Neural crest cell (in vitro differentiated cells): ENCODE data around the gene CENPS. TPM values are rescaled to one million over a fixed set of nuclear protein-coding genes. Genes with fewer than 3 reads are reported as not detected.
A peak's percentile ranks its signal among the peaks of the same experiment; 100 is the strongest.

Experiments used
- DNase-seq: peaks from one replicate; pipeline ENCODE4 v3.0.0; 2021; ENCODE audit warnings: low read depth, mixed read lengths, low spot score
- H3K27ac Mint-ChIP-seq: one replicate; pipeline ENCODE4 v1.8.0; 2021; ENCODE audit warnings: mild to moderate bottlenecking, mixed read lengths; ENCODE audit not compliant: unreplicated experiment
- H3K27me3 Mint-ChIP-seq: 2 replicates; pipeline ENCODE4 v1.8.0; 2021; ENCODE audit warnings: low read depth, mild to moderate bottlenecking, mixed read lengths
- H3K36me3 Mint-ChIP-seq: 2 replicates; pipeline ENCODE4 v1.8.0; 2021; ENCODE audit warnings: low read depth, mild to moderate bottlenecking, mixed read lengths
- H3K4me1 Mint-ChIP-seq: 2 replicates; pipeline ENCODE4 v1.8.0; 2021; ENCODE audit warnings: mixed read lengths
- H3K4me3 Mint-ChIP-seq: one replicate; pipeline ENCODE4 v1.8.0; 2021; ENCODE audit warnings: mild to moderate bottlenecking, mixed read lengths
- H3K9me3 Mint-ChIP-seq: 2 replicates; pipeline ENCODE4 v1.8.0; 2021; ENCODE audit warnings: mixed read lengths
- long read RNA-seq: library from polyadenylated mRNA; unstranded; transcript quantifications from one replicate; pipeline ENCODE4 v2.0.0, GENCODE V29; 2020
- total RNA-seq: library from RNA; stranded (reverse); gene quantifications from 2 replicates; pipeline ENCODE4 v1.2.1, GENCODE V29; 2021
- TF ChIP-seq, protein P1 (sequence below): fragments of 200-600 bp; sonication (generic); conservative IDR thresholded peaks from 2 replicates; pipeline ENCODE4 v1.5.0; 2021; ENCODE audit warnings: antibody characterized with exemption, mild to moderate bottlenecking

CENPS gene
- total RNA-seq = 25.9 and 26.9 TPM in 2 replicates
- long read RNA-seq, transcript CENPS-204 (5 exons, 914 nt) = major isoform, 13 of 14 reads
- long read RNA-seq, partial matches to known transcripts = 0 of 14 reads
- long read RNA-seq, other reads (novel, unspliced or antisense) = 0 of 14 reads

DNA sequence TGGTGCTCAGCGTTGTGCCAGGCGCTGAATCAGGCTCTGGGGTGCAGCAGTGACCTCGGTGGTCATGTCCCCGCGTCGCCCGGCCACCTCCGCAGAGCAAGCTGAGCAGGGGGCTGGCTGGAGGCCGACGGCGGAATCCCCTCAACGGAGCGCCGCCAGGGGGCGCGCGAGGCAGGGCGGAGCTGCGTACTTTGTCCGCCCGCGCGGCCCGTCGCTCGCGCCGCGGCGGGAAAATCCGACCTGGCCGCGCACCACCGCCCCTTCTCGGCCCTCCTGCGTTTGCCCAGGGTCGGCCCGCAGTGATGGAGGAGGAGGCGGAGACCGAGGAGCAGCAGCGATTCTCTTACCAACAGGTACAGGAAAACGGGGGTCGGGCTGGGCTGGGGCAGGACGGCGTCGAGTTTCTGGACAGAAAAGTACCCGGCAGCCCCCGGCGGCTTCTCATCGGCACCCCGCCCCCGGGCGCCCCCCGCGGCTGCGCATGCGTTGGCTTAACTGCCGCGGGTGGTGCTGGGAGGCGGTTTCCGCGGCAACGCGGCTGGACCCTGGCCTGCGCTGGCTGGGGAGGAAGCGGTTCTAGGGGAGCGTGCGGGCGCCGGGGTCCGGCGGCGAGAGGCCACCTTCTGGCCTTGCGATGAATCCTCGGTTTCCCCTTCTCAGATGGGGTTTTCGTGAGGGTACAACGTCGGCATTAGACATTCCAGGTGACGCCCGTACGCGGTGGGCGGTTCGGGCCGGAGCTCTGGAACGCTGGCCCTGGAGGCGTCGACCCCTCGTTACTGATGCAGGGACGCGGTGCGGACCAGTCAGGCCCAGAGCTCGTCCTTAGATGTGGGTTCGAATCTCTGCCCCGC lies at the start of gene CENPS:
Gene CENPS (plus strand): TSS at position 218 of the 854 bp plus-strand sequence. CDS start 85 bp downstream, at position 303.
- Mint-ChIP-seq H3K36me3 (peaks cover 9% of the 10 kb centered on the region), H3K27ac (peak within 1 kb of the TSS; percentile 99), H3K4me3 (peak within 1 kb of the TSS; percentile 94), H3K9me3 (no peaks in the 10 kb centered on the region), H3K27me3 (no peaks in the 10 kb centered on the region), H3K4me1 (peaks cover 40% of the 10 kb centered on the region)
- TF ChIP-seq, protein P1, sequence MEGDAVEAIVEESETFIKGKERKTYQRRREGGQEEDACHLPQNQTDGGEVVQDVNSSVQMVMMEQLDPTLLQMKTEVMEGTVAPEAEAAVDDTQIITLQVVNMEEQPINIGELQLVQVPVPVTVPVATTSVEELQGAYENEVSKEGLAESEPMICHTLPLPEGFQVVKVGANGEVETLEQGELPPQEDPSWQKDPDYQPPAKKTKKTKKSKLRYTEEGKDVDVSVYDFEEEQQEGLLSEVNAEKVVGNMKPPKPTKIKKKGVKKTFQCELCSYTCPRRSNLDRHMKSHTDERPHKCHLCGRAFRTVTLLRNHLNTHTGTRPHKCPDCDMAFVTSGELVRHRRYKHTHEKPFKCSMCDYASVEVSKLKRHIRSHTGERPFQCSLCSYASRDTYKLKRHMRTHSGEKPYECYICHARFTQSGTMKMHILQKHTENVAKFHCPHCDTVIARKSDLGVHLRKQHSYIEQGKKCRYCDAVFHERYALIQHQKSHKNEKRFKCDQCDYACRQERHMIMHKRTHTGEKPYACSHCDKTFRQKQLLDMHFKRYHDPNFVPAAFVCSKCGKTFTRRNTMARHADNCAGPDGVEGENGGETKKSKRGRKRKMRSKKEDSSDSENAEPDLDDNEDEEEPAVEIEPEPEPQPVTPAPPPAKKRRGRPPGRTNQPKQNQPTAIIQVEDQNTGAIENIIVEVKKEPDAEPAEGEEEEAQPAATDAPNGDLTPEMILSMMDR = peak; percentile 97
- peak; percentile 91 for DNase-seq

DNA sequence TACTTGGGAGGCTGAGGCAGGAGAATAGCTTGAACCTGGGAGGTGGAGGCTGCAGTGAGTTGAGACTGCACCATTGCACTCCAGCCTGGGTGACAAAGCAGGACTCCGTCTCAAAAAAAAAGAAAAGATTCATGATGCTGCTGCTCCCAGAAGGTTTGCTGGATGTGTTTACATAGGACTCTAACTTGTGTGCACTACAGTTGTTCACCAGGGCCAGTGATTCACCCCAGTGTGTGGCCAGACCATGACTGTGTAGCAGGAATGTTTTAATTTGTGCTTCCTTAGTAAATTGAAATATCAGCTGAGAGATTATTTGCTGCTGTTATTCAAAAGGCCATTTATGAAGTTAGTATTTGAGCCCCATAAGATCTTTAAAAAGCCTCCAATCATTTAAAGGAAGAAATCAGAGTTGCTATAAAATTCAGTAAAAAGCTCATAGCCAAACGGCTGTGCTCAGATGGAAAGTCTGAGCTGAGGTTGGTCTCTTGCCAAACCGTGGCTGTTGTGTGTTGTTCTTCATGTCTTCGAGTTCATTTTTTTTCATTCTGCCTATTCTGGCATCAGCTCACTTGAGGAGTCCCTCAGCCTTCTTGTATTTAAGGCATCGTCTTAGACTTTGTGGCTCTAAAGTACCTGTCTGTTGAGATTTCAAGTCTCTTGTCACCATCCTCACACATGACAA lies 49.5 kb upstream of the CENPS start:
- DNase-seq = no peak
- Mint-ChIP-seq H3K9me3 (no peaks in the 10 kb centered on the region), H3K27ac (no peak overlapping the region), H3K27me3 (no peaks in the 10 kb centered on the region), H3K4me3 (no peak overlapping the region), H3K36me3 (peaks cover 25% of the 10 kb centered on the region), H3K4me1 (peaks cover 23% of the 10 kb centered on the region)
- TF ChIP-seq, protein P1 = no peak

DNA sequence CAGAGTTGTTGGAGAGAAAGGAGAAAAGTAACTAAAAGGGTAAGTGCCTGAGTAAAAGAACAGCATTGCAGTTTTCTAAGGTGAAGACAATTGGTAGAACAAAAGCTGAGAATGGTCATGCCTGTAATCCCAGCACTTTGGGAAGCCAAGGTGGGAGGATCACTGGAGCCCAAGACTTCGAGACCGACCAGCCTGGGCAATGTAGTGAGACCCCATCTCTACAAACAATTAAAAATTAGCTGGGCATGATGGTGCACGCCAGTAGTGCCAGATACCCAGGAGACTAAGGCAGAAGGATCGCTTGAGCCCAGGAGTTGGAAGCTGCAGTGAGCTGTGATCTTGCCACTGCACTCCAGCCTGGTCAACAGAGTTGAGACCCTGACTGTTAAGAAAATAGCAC lies 46.6 kb upstream of the CENPS start:
- Mint-ChIP-seq H3K4me3 (peak overlapping the region; percentile 3), H3K27me3 (no peaks in the 10 kb centered on the region), H3K36me3 (peaks cover 27% of the 10 kb centered on the region), H3K9me3 (no peaks in the 10 kb centered on the region), H3K27ac (no peak overlapping the region), H3K4me1 (peaks cover 36% of the 10 kb centered on the region)
- no peak for DNase-seq
- TF ChIP-seq, protein P1 = no peak

DNA sequence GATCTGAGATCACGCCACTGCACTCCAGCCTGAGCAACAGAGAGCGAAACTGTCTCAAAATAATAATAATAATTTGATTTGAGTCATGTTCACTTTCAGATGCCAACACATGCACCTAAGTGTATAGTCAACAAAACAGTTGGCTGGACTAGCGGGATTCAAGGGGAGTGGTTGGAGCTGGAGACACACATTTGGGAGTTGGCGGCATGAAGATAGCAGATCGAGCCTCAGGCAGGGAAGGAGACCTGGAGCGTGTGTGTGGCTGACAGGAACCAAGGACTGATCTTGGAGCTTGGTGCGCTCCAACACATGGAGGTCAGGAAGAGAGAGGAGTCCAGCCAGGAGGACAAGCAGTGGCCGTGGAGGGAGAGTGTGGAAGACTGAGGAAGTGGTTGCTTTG lies 46.0 kb upstream of the CENPS start:
- H3K36me3 Mint-ChIP-seq = peaks cover 27% of the 10 kb centered on the region
- peaks cover 37% of the 10 kb centered on the region for H3K4me1 Mint-ChIP-seq
- no peaks in the 10 kb centered on the region for H3K9me3 Mint-ChIP-seq
- no peaks in the 10 kb centered on the region for H3K27me3 Mint-ChIP-seq
- H3K4me3 Mint-ChIP-seq = no peak overlapping the region
- H3K27ac Mint-ChIP-seq = peak overlapping the region; percentile 69
- TF ChIP-seq, protein P1 = no peak
- DNase-seq = no peak

DNA sequence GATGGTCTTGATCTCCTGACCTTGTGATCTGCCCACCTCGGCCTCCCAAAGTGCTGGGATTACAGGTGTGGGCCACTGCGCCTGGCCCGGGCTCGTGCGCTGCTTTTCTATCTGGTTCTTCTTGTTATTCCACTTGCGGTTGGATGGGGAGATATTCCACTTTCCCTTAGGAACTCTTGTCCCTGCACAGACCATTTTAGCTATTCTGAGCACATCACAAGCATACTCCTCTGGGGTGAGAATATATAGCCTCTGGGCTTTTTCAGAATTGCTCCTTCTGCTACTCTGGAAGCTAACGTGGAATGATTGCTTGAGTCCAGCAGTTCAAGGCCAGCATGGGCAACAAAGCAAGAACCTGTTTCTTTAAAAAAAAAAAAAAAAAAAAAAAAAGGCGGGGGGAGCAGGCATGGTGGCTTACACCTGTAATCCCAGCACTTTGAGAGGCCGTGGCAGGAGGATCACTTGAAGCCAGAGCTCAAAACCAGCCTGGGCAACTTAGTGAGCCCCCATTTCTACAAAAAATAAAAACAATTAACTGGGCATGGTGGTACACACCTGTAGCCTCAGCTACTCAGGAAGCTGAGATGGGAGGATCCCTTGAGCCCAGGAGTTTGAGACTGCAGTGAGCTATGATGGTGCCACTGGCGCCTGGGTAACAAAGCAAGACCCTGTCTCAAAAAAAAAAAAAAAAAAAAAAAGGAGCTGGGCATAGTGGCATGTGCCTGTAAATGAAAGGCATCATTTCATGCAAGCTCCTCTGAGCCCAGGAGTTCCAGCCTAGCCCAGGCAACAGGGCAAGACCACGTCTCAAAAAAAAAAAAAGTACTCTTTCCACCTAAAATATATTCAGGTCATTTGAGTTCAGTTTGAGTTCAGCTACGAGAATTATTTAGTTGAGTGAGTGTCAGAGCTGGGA lies 43.2 kb upstream of the CENPS start:
- peaks cover 27% of the 10 kb centered on the region for H3K36me3 Mint-ChIP-seq
- no peak for DNase-seq
- no peaks in the 10 kb centered on the region for H3K27me3 Mint-ChIP-seq
- peak overlapping the region; percentile 63 for H3K27ac Mint-ChIP-seq
- H3K9me3 Mint-ChIP-seq = no peaks in the 10 kb centered on the region
- TF ChIP-seq, protein P1 = no peak
- H3K4me3 Mint-ChIP-seq = peak overlapping the region; percentile 61
- H3K4me1 Mint-ChIP-seq = peaks cover 37% of the 10 kb centered on the region
